T47D (cell line): ENCODE results near the gene IL1RAP.

ENCODE experiments used
- DNase-seq, 2 experiments: peaks; one replicate each; pipeline versions ENCODE4 v3.0.0 to v3.0.0-alpha.2; 2011 to 2012; ENCODE audit warnings: low read depth in 1 of 2, low spot score in 1 of 2
- JUND ChIP-seq: IDR thresholded peaks from 2 replicates; pipeline ENCODE4 v1.6.1; 2012; ENCODE audit warnings: low read depth
- in situ Hi-C: cut with HindIII; loops from 2 replicates; pipeline ENCODE4 v1.10.0; 2016; ENCODE audit warnings: low sequenced_read_pairs, low pct_unique_long_range_greater_than_20kb

The IL1RAP gene

GRCh38 chr3:190618330-190619030 lies 104.6 kb downstream of the IL1RAP start:
- no peak for TF ChIP-seq JUND
- in situ Hi-C loops = no loop called here
- DNase-seq = no peak

GRCh38 chr3:190619353-190619752 lies 105.5 kb downstream of the IL1RAP start:
- in situ Hi-C loops = no loop called here
- no peak for TF ChIP-seq JUND
- DNase-seq = no peak

- in situ Hi-C loops = no loop called here
- no peak for TF ChIP-seq JUND
- no peak for DNase-seq
Measured at GRCh38 chr3:190619761-190620160, 105.9 kb downstream of the IL1RAP start.

GRCh38 chr3:190620886-190621608 lies 107.2 kb downstream of the IL1RAP start:
- no peak for TF ChIP-seq JUND
- in situ Hi-C loops = no loop called here
- no peak for DNase-seq

- in situ Hi-C loops = no loop called here
- no peak for TF ChIP-seq JUND
- DNase-seq = no peak
Measured at GRCh38 chr3:190621927-190622326, 108.0 kb downstream of the IL1RAP start.

- no peak for TF ChIP-seq JUND
- no peak for DNase-seq
- in situ Hi-C loops = no loop called here
Measured at GRCh38 chr3:190624282-190624681, 110.4 kb downstream of the IL1RAP start.

GRCh38 chr3:190626951-190627620 lies 113.2 kb downstream of the IL1RAP start:
- in situ Hi-C loops = no loop called here
- DNase-seq = no peak
- no peak for TF ChIP-seq JUND

- DNase-seq = no peak
- no peak for TF ChIP-seq JUND
- in situ Hi-C loops = no loop called here
Measured at GRCh38 chr3:190629088-190629487, 115.2 kb downstream of the IL1RAP start.

GRCh38 chr3:190631295-190631694 lies 117.4 kb downstream of the IL1RAP start:
- no peak for TF ChIP-seq JUND
- in situ Hi-C loops = no loop called here
- no peak for DNase-seq

GRCh38 chr3:190641564-190641963 lies 127.7 kb downstream of the IL1RAP start:
- no peak for DNase-seq
- TF ChIP-seq JUND = no peak
- in situ Hi-C loops = no loop called here

- DNase-seq = no peak
- in situ Hi-C loops = no loop called here
- TF ChIP-seq JUND = no peak
Measured at GRCh38 chr3:190642016-190642415, 128.1 kb downstream of the IL1RAP start.

- peak in 1 of 2 experiments; percentile 30 for DNase-seq
- in situ Hi-C loops = no loop called here
- TF ChIP-seq JUND = no peak
Measured at GRCh38 chr3:190644035-190644434, 130.2 kb downstream of the IL1RAP start.

GRCh38 chr3:190644766-190645165 lies 130.9 kb downstream of the IL1RAP start:
- no peak for TF ChIP-seq JUND
- in situ Hi-C loops = no loop called here

More at GRCh38 chr3:190644766-190645165, 130.9 kb downstream of the IL1RAP start:
- no peak for DNase-seq
